Tibial nerve (tissue), 4 donors: ENCODE measurements around the gene RNF135. TPM values are rescaled to one million over a fixed set of nuclear protein-coding genes. Genes with fewer than 3 reads are reported as not detected.

Experiments used
- DNase-seq, 2 donors: peaks; one replicate each; pipeline ENCODE4 v3.0.0-alpha.2; 2019; ENCODE audit warnings: low spot score in 2 of 2
- H3K27ac ChIP-seq, 4 donors: fragments of 200-600 bp; sonication (generic) in 3 of 4; one replicate each; pipeline ENCODE4 v1.5.1; 2017 to 2019; ENCODE audit warnings: mild to moderate bottlenecking in 1 of 4
- H3K27me3 ChIP-seq, 2 donors: fragments of 200-600 bp; sonication (generic) in 1 of 2; one replicate each; pipeline versions ENCODE4 v1.5.1 to v1.6.0; 2017 to 2019
- H3K36me3 ChIP-seq, 3 donors: fragments of 200-600 bp; sonication (generic); one replicate each; pipeline ENCODE4 v1.5.1; 2018 to 2019
- H3K4me1 ChIP-seq, 4 donors: fragments of 200-600 bp; sonication (generic) in 3 of 4; one replicate each; pipeline ENCODE4 v1.5.1; 2017 to 2019
- H3K4me3 ChIP-seq, 4 donors: fragments of 200-600 bp; sonication (generic) in 3 of 4; one replicate each; pipeline ENCODE4 v1.5.1; 2017 to 2019; ENCODE audit warnings: mild to moderate bottlenecking in 1 of 4, moderate library complexity in 1 of 4
- H3K9me3 ChIP-seq, 4 donors: fragments of 200-600 bp; sonication (generic) in 3 of 4; one replicate each; pipeline ENCODE4 v1.5.1; 2017 to 2019
- CTCF ChIP-seq, 5 experiments: fragments of 200-600 bp in 3 of 5; fragments of 450-650 bp in 2 of 5; sonication (generic) in 3 of 5; IDR thresholded peaks; one replicate each; pipeline ENCODE4 v1.5.1; 2016 to 2019; ENCODE audit warnings: antibody characterized with exemption in 5 of 5, mild to moderate bottlenecking in 3 of 5, moderate library complexity in 2 of 5
- EP300 ChIP-seq, 2 donors: sonication (generic); formaldehyde crosslinking; IDR thresholded peaks; one replicate each; pipeline ENCODE4 v1.6.1; 2017; ENCODE audit warnings: antibody characterized with exemption in 2 of 2, mild to moderate bottlenecking in 1 of 2
- POLR2A ChIP-seq, 2 donors: fragments of 450-650 bp; IDR thresholded peaks; one replicate each; pipeline ENCODE4 v1.6.1; 2017; ENCODE audit warnings: antibody characterized with exemption in 2 of 2, mild to moderate bottlenecking in 2 of 2, moderate library complexity in 2 of 2
- WGBS, 2 donors: methylation state at CpG; one replicate each; pipeline ENCODE4 v1.1.5; 2018; 5-methylcytosine and 5-hydroxymethylcytosine counted together
- total RNA-seq, 4 donors: library from RNA; depleted of rRNA; stranded (reverse); fragments of >200 nt; gene quantifications; one replicate each; pipeline ENCODE4 v1.1.0, GENCODE V29; 2016

RNF135 gene
- total RNA-seq = 10 to 100 TPM; 33.3 to 78.3 (median 45.3) TPM

GRCh38 chr17:30970831-30971567 is at the start of gene RNF135:
Gene RNF135 (plus strand): TSS chr17:30971039. CDS start chr17:30971074, 35 bp downstream.
- Histone ChIP-seq H3K27me3 (no peaks in the 10 kb centered on the region), H3K4me1 (peaks cover 0 to 39% (median 0%) of the 10 kb centered on the region in 4 donors), H3K36me3 (peaks cover 0 to 19% (median 0%) of the 10 kb centered on the region in 3 donors), H3K9me3 (no peaks in the 10 kb centered on the region), H3K4me3 (peak within 1 kb of the TSS; percentile 47 to 94 (median 90)), H3K27ac (peak within 1 kb of the TSS; percentile 93 to 96 (median 94))
- 0% methylated on average over 39 to 66 of the region's 66 CpGs for WGBS, 2 donors
- peak; percentile 72 to 79 for DNase-seq
- peak; percentile 6 to 88 (median 35) for TF ChIP-seq CTCF (IDR thresholded peaks at IDR 0.05)
- TF ChIP-seq POLR2A (IDR thresholded peaks at IDR 0.05) = peak; percentile 54 to 64
- peak in 1 of 2 donors; percentile 83 for TF ChIP-seq EP300 (IDR thresholded peaks at IDR 0.05)

GRCh38 chr17:30921544-30922196 is 49.2 kb upstream of the RNF135 start, which contains the start of gene ADAP2:
Gene ADAP2 (plus strand): TSS chr17:30921945. CDS start chr17:30922015, 70 bp downstream.
- TF ChIP-seq EP300 (IDR thresholded peaks at IDR 0.05) (peak in 1 of 2 donors; percentile 16), POLR2A (IDR thresholded peaks at IDR 0.05) (peak; percentile 12 to 16), CTCF (IDR thresholded peaks at IDR 0.05) (no peak)
- Histone ChIP-seq H3K27ac (peak within 1 kb of the TSS in 3 of 4 donors; percentile 17 to 63 (median 18)), H3K27me3 (peaks cover 0 to 52% of the 10 kb centered on the region in 2 donors), H3K36me3 (no peaks in the 10 kb centered on the region), H3K9me3 (no peaks in the 10 kb centered on the region), H3K4me3 (peak within 1 kb of the TSS; percentile 31 to 54 (median 37)), H3K4me1 (peaks cover 0 to 17% (median 9%) of the 10 kb centered on the region in 4 donors)
- DNase-seq = peak in 1 of 2 donors; percentile 21
- WGBS, 2 donors = 7 to 8% methylated on average over 12 to 31 of the region's 60 CpGs

GRCh38 chr17:30922235-30923030 is 48.4 kb upstream of the RNF135 start:
- peak overlapping the region in 3 of 4 donors; percentile 17 to 63 (median 18) for H3K27ac ChIP-seq
- H3K36me3 ChIP-seq = no peaks in the 10 kb centered on the region
- 5 to 7% methylated on average over 30 to 37 of the region's 66 CpGs for WGBS, 2 donors
- H3K4me1 ChIP-seq = peaks cover 0 to 17% (median 9%) of the 10 kb centered on the region in 4 donors
- DNase-seq = no peak
- H3K4me3 ChIP-seq = peak overlapping the region; percentile 31 to 54 (median 37)
- no peaks in the 10 kb centered on the region for H3K9me3 ChIP-seq
- H3K27me3 ChIP-seq = peaks cover 0 to 55% of the 10 kb centered on the region in 2 donors
- TF ChIP-seq EP300 (IDR thresholded peaks at IDR 0.05) (no peak), CTCF (IDR thresholded peaks at IDR 0.05) (no peak), POLR2A (IDR thresholded peaks at IDR 0.05) (no peak)

GRCh38 chr17:30924341-30924740 is 46.5 kb upstream of the RNF135 start:
- Histone ChIP-seq H3K27me3 (peaks cover 0 to 55% of the 10 kb centered on the region in 2 donors), H3K4me1 (peaks cover 0 to 17% (median 9%) of the 10 kb centered on the region in 4 donors), H3K4me3 (no peak overlapping the region), H3K9me3 (no peaks in the 10 kb centered on the region), H3K36me3 (no peaks in the 10 kb centered on the region), H3K27ac (no peak overlapping the region)
- no peak for DNase-seq
- 61 to 62% methylated on average over 2 of the region's 2 CpGs for WGBS, 2 donors
- TF ChIP-seq CTCF (IDR thresholded peaks at IDR 0.05) (no peak), POLR2A (IDR thresholded peaks at IDR 0.05) (no peak), EP300 (IDR thresholded peaks at IDR 0.05) (no peak)
